SK-N-SH (cell line): ENCODE measurements around the gene LRRC59. TPM values are rescaled to one million over a fixed set of nuclear protein-coding genes. Genes with fewer than 3 reads are reported as not detected.

Experiments
- CTCF ChIA-PET: fragments of 300-600, 350-600 bp; formaldehyde crosslinking; extraction: SDS; loops from one replicate; lab custom pipeline; 2021; lab: Yijun Ruan, JAX
- POLR2A ChIA-PET: fragments of 350-600 bp; sonication (Branson Sonifier 250); formaldehyde crosslinking; extraction: SDS; loops from one replicate; lab custom pipeline; 2020; ENCODE audit warnings: antibody characterized with exemption, inconsistent platforms; lab: Yijun Ruan, JAX
- DNase-seq: peaks from one replicate; pipeline ENCODE4 v3.0.0; 2012
- H2AFZ ChIP-seq: fragments of 200-600 bp; sonication (generic); 2 replicates; pipeline ENCODE4 v1.8.1; 2016; ENCODE audit warnings: antibody characterized with exemption, mild to moderate bottlenecking, low read depth
- H3F3A ChIP-seq: fragments of 200-600 bp; sonication (generic); replicated peaks from 2 replicates; pipeline ENCODE3; 2016; ENCODE audit warnings: antibody characterized with exemption, mild to moderate bottlenecking; ENCODE audit not compliant: insufficient read depth
- H3K27ac ChIP-seq, 2 experiments: fragments of 200-500 bp in 1 of 2; fragments of 200-600 bp in 1 of 2; sonication (Bioruptor generic) in 1 of 2; sonication (generic), shearing (Covaris generic) in 1 of 2; 2 replicates each; pipeline versions ENCODE4 v1.5.1 to v1.6.1; 2014 to 2016; ENCODE audit warnings: low read depth in 2 of 2, inconsistent platforms in 1 of 2, low read length in 1 of 2, mild to moderate bottlenecking in 1 of 2, mixed read lengths in 1 of 2
- H3K27me3 ChIP-seq: fragments of 200-600 bp; sonication (generic), shearing (Covaris generic); 2 replicates; pipeline ENCODE4 v1.6.1; 2016; ENCODE audit warnings: mixed run types; ENCODE audit not compliant: insufficient read depth
- H3K36me3 ChIP-seq, 2 experiments: fragments of 200-500 bp in 1 of 2; fragments of 200-600 bp in 1 of 2; sonication (Bioruptor generic) in 1 of 2; sonication (generic) in 1 of 2; replicated peaks in 1 of 2; 2 replicates each; pipeline versions ENCODE3 to v1.5.1; 2014 to 2016; ENCODE audit warnings: low read length in 1 of 2, mild to moderate bottlenecking in 1 of 2; ENCODE audit not compliant: insufficient read depth in 2 of 2, control insufficient read depth in 1 of 2
- H3K4me1 ChIP-seq, 2 experiments: fragments of 200-500 bp in 1 of 2; fragments of 200-600 bp in 1 of 2; sonication (Bioruptor generic) in 1 of 2; sonication (generic), shearing (Covaris generic) in 1 of 2; 2 replicates each; pipeline versions ENCODE4 v1.5.1 to v1.6.1; 2014 to 2016; ENCODE audit warnings: low read depth in 1 of 2, low read length in 1 of 2, mixed run types in 1 of 2; ENCODE audit not compliant: insufficient read depth in 2 of 2, control insufficient read depth in 1 of 2
- H3K4me2 ChIP-seq: fragments of 200-600 bp; sonication (generic), shearing (Covaris generic); 2 replicates; pipeline ENCODE4 v1.6.1; 2017; ENCODE audit warnings: mixed run types
- H3K4me3 ChIP-seq, 2 experiments: fragments of 200-500 bp in 1 of 2; fragments of 200-600 bp in 1 of 2; sonication (Bioruptor generic) in 1 of 2; sonication (generic), shearing (Covaris generic) in 1 of 2; 2 replicates each; pipeline versions ENCODE4 v1.5.1 to v1.8.1; 2014 to 2016; ENCODE audit warnings: low read depth in 2 of 2, inconsistent platforms in 1 of 2, low read length in 1 of 2, mild to moderate bottlenecking in 1 of 2, mixed read lengths in 1 of 2, moderate library complexity in 1 of 2
- H3K79me2 ChIP-seq: fragments of 200-600 bp; sonication (generic); 2 replicates; pipeline ENCODE4 v1.8.1; 2017; ENCODE audit warnings: mild to moderate bottlenecking; ENCODE audit not compliant: insufficient read depth
- H3K9ac ChIP-seq: fragments of 200-600 bp; sonication (generic); 2 replicates; pipeline ENCODE4 v1.6.1; 2017; ENCODE audit warnings: mixed run types
- H3K9me2 ChIP-seq: fragments of 200-600 bp; sonication (generic); 2 replicates; pipeline ENCODE4 v1.6.1; 2017; ENCODE audit warnings: mixed run types
- H3K9me3 ChIP-seq: fragments of 200-600 bp; sonication (generic); 2 replicates; pipeline ENCODE4 v1.6.1; 2017; ENCODE audit warnings: mixed run types, mild to moderate bottlenecking, moderate library complexity
- H4K20me1 ChIP-seq: fragments of 200-600 bp; sonication (generic); 2 replicates; pipeline ENCODE4 v1.6.1; 2017; ENCODE audit warnings: mild to moderate bottlenecking, mixed run types; ENCODE audit not compliant: insufficient read depth
- ELF1 ChIP-seq: IDR thresholded peaks from 2 replicates; pipeline ENCODE4 v1.4.0; 2012
- EP300 ChIP-seq, 2 experiments: IDR thresholded peaks; 2 replicates each; pipeline versions ENCODE4 v1.4.0 to v1.6.1; 2012; ENCODE audit warnings: borderline replicate concordance in 1 of 2, low read depth in 1 of 2, low read length in 1 of 2
- FOXJ3 ChIP-seq: sonication (generic); formaldehyde crosslinking; IDR thresholded peaks from 2 replicates; pipeline ENCODE4 v1.5.1; 2020; ENCODE audit warnings: mild to moderate bottlenecking, missing genetic modification reagents
- FOXM1 ChIP-seq: IDR thresholded peaks from 2 replicates; pipeline ENCODE4 v1.4.0; 2012; ENCODE audit warnings: low read depth, mild to moderate bottlenecking
- JUND ChIP-seq: IDR thresholded peaks from 2 replicates; pipeline ENCODE4 v1.4.0; 2012
- RCOR1 ChIP-seq: fragments of 150-350 bp; IDR thresholded peaks from 2 replicates; pipeline ENCODE4 v1.6.1; 2017; ENCODE audit warnings: antibody characterized with exemption, low read length
- RFX5 ChIP-seq: IDR thresholded peaks from 2 replicates; pipeline ENCODE4 v1.6.1; 2012; ENCODE audit warnings: mild to moderate bottlenecking, improper control_type of control experiment, low read length
- TAF1 ChIP-seq: IDR thresholded peaks from 2 replicates; pipeline ENCODE4 v1.6.1; 2012; ENCODE audit warnings: low read depth, mild to moderate bottlenecking, low read length, moderate library complexity, borderline replicate concordance
- TCF12 ChIP-seq: IDR thresholded peaks from 2 replicates; pipeline ENCODE4 v1.4.0; 2012
- TEAD4 ChIP-seq: IDR thresholded peaks from 2 replicates; pipeline ENCODE4 v1.4.0; 2012; ENCODE audit warnings: mild to moderate bottlenecking, borderline replicate concordance; ENCODE audit not compliant: insufficient read depth
- WGBS: methylation state at CpG from one replicate; pipeline ENCODE4 v1.1.6; 2017; ENCODE audit warnings: low lambda C conversion rate; 5-methylcytosine and 5-hydroxymethylcytosine counted together
- polyA plus RNA-seq, 3 experiments: library from polyadenylated mRNA; depleted of rRNA; stranded (reverse); fragments of >200 nt; gene quantifications; 2 replicates each; pipeline ENCODE4 v1.2.3, GENCODE V29; 2012
- TF ChIP-seq, protein P1 (sequence below): IDR thresholded peaks from 2 replicates; pipeline ENCODE4; 2012
- TF ChIP-seq, protein P2 (sequence below): IDR thresholded peaks from 2 replicates; pipeline ENCODE4 v1.4.0; 2012; ENCODE audit warnings: low read depth
- TF ChIP-seq, protein P3 (sequence below): fragments of 200-600 bp; sonication (generic); IDR thresholded peaks from 2 replicates; pipeline ENCODE4 v1.6.1; 2017; ENCODE audit warnings: antibody characterized with exemption, mild to moderate bottlenecking, moderate library complexity
- TF ChIP-seq, protein P4 (sequence below): IDR thresholded peaks from 2 replicates; pipeline ENCODE4 v1.4.0; 2012; ENCODE audit warnings: low read depth, borderline replicate concordance
- TF ChIP-seq, protein P5 (sequence below): IDR thresholded peaks from 2 replicates; pipeline ENCODE4 v1.4.0; 2012; ENCODE audit warnings: low read depth, borderline replicate concordance

Gene LRRC59
- polyA plus RNA-seq, 1 of the 3 experiments (the other 2 are of a cell fraction) = 137 TPM

DNA sequence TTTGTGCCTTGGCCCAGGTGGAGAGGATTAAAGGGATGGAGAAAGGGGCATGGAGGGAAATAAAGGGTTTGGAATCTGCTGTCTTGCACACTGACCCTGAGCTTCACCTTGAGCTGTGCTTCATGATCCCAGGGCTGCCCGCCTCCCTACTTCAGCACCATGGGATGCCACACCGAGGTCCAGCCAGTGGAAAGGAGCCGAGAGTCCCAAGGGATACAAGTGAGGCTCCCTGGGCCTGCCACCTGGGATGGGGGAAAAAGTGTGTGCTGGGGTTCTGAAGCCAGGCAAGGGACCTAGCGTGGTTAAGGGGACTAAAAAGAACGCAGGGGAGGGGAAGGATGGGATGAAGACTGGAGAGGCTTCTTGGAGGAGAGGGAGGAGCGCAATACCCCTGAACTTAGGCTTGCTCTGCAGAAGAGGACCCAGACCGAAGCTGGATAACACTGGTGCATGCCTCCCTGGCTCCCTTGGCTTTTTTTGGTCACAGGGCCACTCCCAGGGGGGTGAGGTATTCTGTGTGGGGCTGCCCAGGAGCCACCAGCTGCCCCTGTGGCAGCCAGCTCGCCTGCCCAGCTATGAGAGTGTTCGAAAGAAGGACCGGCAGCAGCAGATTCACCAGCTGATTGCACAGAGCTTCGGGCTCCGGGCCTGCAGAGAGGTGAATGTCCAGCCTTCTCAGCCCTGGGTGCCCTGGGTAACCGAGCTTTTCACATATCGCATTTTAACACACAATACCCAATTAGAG is 31.5 kb downstream of the LRRC59 start:
- Histone ChIP-seq H3F3A (peaks cover 19% of the 10 kb centered on the region), H3K36me3 (peaks cover 36 to 61% of the 10 kb centered on the region in 2 experiments), H3K4me1 (peaks cover 9 to 25% of the 10 kb centered on the region in 2 experiments; a peak in 2 of 4 replicates), H3K27ac (no peak overlapping the region), H3K9me3 (no peaks in the 10 kb centered on the region), H2AFZ (no peak overlapping the region), H3K9ac (no peak overlapping the region), H3K9me2 (no peaks in the 10 kb centered on the region), H3K4me2 (no peak overlapping the region), H3K4me3 (no peak overlapping the region), H4K20me1 (no peaks in the 10 kb centered on the region), H3K27me3 (no peaks in the 10 kb centered on the region), H3K79me2 (peaks cover 9% of the 10 kb centered on the region)
- WGBS = 95% methylated on average over 14 of the region's 14 CpGs
- ChIA-PET CTCF (interaction anchor here (0.7 to 3.4 kb wide), 6 partner anchors 11 to 196 kb away, joined by 3 to 22 read pairs (median 4); partner anchors contain the start of gene LRRC59), POLR2A (interaction anchor here (1.2 kb wide), 1 partner anchor 20 kb away, joined by 3 read pairs; the partner anchor contains the start of gene XYLT2)
- DNase-seq = no peak
- no peak for TF ChIP-seq RFX5
- TF ChIP-seq, protein P1, sequence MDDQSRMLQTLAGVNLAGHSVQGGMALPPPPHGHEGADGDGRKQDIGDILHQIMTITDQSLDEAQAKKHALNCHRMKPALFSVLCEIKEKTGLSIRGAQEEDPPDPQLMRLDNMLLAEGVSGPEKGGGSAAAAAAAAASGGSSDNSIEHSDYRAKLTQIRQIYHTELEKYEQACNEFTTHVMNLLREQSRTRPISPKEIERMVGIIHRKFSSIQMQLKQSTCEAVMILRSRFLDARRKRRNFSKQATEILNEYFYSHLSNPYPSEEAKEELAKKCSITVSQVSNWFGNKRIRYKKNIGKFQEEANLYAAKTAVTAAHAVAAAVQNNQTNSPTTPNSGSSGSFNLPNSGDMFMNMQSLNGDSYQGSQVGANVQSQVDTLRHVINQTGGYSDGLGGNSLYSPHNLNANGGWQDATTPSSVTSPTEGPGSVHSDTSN = no peak

DNA sequence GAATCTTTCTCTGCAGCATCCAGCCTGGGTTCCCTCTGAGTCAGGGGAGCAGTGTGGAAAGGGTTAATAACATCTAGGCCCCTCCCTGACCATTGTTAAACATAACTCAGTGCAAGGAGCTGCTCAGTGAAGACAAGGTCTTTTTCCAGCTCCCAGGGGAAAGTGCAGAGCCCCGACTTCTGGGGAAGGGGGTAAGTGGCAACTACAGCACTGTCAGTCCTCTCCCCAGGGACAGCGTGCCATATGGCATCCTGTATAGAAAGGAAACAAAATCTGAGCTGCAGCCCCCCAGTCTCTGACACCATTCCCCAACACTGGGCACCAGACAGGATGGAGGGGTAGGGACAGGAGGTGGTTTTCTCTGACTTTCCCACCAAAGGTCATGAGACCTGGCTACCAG is 32.2 kb downstream of the LRRC59 start:
- H3K4me3 ChIP-seq = no peak overlapping the region
- no peak overlapping the region for H3K4me2 ChIP-seq
- H3K9me3 ChIP-seq = no peaks in the 10 kb centered on the region
- ChIA-PET CTCF (interaction anchor here (0.7 to 3.4 kb wide), 6 partner anchors 12 to 196 kb away, joined by 3 to 22 read pairs (median 4); partner anchors contain the start of gene LRRC59), POLR2A (no interaction called here)
- H4K20me1 ChIP-seq = no peaks in the 10 kb centered on the region
- no peak overlapping the region for H3K9ac ChIP-seq
- H3F3A ChIP-seq = peaks cover 21% of the 10 kb centered on the region
- DNase-seq = no peak
- WGBS = 61% methylated on average over 2 of the region's 2 CpGs
- H3K27ac ChIP-seq = no peak overlapping the region
- peaks cover 29 to 61% of the 10 kb centered on the region in 2 experiments for H3K36me3 ChIP-seq
- peaks cover 9 to 25% of the 10 kb centered on the region in 2 experiments; a peak in 2 of 4 replicates for H3K4me1 ChIP-seq
- no peak for TF ChIP-seq ELF1
- TF ChIP-seq, protein P2, sequence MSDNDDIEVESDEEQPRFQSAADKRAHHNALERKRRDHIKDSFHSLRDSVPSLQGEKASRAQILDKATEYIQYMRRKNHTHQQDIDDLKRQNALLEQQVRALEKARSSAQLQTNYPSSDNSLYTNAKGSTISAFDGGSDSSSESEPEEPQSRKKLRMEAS = no peak
- no peak for TF ChIP-seq RFX5
- TF ChIP-seq, protein P3, sequence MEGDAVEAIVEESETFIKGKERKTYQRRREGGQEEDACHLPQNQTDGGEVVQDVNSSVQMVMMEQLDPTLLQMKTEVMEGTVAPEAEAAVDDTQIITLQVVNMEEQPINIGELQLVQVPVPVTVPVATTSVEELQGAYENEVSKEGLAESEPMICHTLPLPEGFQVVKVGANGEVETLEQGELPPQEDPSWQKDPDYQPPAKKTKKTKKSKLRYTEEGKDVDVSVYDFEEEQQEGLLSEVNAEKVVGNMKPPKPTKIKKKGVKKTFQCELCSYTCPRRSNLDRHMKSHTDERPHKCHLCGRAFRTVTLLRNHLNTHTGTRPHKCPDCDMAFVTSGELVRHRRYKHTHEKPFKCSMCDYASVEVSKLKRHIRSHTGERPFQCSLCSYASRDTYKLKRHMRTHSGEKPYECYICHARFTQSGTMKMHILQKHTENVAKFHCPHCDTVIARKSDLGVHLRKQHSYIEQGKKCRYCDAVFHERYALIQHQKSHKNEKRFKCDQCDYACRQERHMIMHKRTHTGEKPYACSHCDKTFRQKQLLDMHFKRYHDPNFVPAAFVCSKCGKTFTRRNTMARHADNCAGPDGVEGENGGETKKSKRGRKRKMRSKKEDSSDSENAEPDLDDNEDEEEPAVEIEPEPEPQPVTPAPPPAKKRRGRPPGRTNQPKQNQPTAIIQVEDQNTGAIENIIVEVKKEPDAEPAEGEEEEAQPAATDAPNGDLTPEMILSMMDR = no peak
- no peak for TF ChIP-seq TEAD4
- TF ChIP-seq TAF1 = no peak
- TF ChIP-seq, protein P4, sequence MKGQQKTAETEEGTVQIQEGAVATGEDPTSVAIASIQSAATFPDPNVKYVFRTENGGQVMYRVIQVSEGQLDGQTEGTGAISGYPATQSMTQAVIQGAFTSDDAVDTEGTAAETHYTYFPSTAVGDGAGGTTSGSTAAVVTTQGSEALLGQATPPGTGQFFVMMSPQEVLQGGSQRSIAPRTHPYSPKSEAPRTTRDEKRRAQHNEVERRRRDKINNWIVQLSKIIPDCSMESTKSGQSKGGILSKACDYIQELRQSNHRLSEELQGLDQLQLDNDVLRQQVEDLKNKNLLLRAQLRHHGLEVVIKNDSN = no peak
- TF ChIP-seq TCF12 = no peak
- TF ChIP-seq RCOR1 = no peak
- TF ChIP-seq, protein P5, sequence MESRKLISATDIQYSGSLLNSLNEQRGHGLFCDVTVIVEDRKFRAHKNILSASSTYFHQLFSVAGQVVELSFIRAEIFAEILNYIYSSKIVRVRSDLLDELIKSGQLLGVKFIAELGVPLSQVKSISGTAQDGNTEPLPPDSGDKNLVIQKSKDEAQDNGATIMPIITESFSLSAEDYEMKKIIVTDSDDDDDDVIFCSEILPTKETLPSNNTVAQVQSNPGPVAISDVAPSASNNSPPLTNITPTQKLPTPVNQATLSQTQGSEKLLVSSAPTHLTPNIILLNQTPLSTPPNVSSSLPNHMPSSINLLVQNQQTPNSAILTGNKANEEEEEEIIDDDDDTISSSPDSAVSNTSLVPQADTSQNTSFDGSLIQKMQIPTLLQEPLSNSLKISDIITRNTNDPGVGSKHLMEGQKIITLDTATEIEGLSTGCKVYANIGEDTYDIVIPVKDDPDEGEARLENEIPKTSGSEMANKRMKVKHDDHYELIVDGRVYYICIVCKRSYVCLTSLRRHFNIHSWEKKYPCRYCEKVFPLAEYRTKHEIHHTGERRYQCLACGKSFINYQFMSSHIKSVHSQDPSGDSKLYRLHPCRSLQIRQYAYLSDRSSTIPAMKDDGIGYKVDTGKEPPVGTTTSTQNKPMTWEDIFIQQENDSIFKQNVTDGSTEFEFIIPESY = no peak
- no peak for TF ChIP-seq FOXJ3 (CRISPR knock-in tag)
- TF ChIP-seq EP300 (IDR thresholded peaks at IDR 0.05; ENCODE audit: borderline replicate concordance in 1 of 2, low read depth in 1 of 2, low read length in 1 of 2) = no peak
- TF ChIP-seq JUND = no peak
- no peak for TF ChIP-seq FOXM1
- no peak overlapping the region for H2AFZ ChIP-seq
- H3K9me2 ChIP-seq = no peaks in the 10 kb centered on the region
- no peaks in the 10 kb centered on the region for H3K27me3 ChIP-seq
- H3K79me2 ChIP-seq = peaks cover 2% of the 10 kb centered on the region; the same call in 1 of the 2 replicates
